GM18519 (cell line): ENCODE measurements around the gene PIGT.

Experiments used
- ATAC-seq: cut with Tn5 transposase; IDR thresholded peaks from one replicate; pipeline ENCODE4 v1.9.1; 2021; ENCODE audit warnings: mild to moderate bottlenecking, moderate library complexity; ENCODE audit not compliant: unreplicated experiment, low FRiP score

The PIGT gene

GRCh38 chr20:45426320-45427016 is 10.5 kb downstream of the PIGT start:
- no peak for ATAC-seq

GRCh38 chr20:45427236-45428149 is 11.6 kb downstream of the PIGT start:
- no peak for ATAC-seq

DNA sequence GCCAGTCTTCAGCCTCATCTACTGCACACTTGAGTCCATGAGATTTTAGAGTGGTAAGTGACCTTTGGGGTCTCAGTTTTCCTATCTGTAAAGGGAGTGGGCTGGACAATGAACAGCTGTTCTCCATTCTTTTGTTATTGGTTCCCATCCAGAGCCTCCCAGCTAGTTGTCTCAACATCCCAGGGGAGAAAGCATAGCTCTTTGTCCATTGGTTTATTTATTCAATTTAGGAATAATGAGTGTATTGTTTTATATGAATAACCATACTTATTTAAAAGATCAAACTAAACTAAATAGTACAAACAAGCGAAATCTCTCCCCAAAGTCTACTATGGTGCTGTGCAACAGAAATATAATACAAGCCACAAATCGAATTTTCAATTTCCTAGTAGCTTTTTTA is 13.7 kb downstream of the PIGT start:
- no peak for ATAC-seq

- ATAC-seq: no peak
Measured at GRCh38 chr20:45432294-45432693, 16.4 kb downstream of the PIGT start.

DNA sequence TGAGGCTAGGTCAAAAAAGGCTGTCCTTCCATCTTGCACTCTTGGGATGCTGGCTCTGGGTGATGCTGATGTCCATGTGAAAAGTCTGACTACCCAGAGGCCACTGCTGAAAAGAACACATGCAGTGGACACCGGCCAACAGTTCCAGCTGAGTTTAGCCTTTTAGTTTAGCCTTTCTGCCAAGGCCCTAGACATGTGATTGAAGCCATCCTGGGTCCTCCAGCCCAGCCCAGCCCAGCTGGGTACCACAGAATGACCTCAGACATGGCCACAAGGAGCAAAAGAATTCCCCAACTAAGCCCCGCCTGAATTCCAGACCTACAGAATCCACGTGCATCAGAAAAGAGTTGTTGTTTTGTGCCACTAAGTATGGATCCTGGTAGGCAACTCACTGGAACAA is 17.4 kb downstream of the PIGT start:
- ATAC-seq: no peak

GRCh38 chr20:45433976-45434375 is 18.0 kb downstream of the PIGT start:
- ATAC-seq: no peak

DNA sequence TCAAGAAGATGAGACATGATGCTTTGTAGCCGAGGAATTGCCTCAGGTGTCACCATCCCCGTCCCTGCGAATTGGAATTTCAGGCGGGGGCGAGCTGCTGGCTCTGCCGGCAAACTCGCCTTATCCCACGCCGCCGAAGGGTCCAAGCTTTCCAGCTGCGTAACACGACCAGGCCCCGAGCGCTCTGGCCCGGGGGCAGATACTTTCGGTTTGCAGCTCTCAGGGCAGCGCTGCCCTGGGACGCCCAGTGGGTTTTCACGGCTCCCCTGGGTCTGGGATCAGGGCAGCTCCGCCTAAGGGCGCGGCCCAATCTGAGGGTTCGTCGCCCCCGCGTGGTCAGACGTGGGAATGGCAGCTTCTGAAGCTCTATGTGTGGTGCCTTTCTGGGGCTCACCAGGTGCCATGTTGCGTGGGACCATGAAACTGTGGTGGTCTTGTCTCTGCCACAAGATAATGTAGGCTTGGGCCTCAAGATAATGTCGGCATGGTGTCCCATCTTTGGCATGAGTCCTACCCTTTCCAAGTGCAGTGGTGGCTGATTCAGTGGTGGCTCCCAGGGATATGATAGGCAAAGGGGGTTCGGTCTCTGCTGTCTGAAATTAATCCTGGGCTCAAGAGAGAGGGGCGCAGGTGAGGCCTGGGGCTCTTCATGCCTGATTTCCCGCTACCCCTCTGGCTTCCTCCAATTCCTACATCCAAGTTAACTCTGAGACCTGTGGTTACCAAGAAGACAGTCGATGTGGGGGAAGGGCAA is 21.0 kb downstream of the PIGT start:
- peak; percentile 46 for ATAC-seq

GRCh38 chr20:45440424-45440823 is 24.5 kb downstream of the PIGT start:
- no peak for ATAC-seq

- no peak for ATAC-seq
Measured at GRCh38 chr20:45440891-45441685, 25.1 kb downstream of the PIGT start.

GRCh38 chr20:45441746-45442145 is 25.8 kb downstream of the PIGT start:
- ATAC-seq: no peak

GRCh38 chr20:45444050-45444449 is 28.1 kb downstream of the PIGT start:
- ATAC-seq: no peak

- no peak for ATAC-seq
Measured at GRCh38 chr20:45445805-45446562, 30.0 kb downstream of the PIGT start.

GRCh38 chr20:45448270-45448669 is 32.3 kb downstream of the PIGT start:
- ATAC-seq: no peak

DNA sequence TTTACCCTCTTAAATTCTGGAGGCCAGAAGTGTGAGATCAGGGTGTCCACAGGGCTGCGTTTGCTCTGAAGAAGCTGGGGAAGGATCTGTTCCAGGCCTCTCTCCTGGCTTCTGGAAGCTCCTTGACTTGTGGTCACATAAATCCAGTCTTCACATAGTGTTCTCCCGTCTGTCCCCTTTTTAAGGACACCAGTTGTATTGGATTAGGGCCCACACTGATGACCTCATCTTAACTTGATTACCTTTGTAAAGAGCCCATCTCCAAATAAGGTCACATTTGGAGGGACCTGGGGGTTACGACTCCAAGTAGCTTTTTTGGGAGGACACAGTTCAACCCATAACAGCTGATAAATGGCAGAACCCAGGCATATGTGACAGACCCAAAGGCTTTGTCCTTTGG is 33.6 kb downstream of the PIGT start:
- no peak for ATAC-seq

- ATAC-seq: no peak
Measured at GRCh38 chr20:45450097-45450818, 34.3 kb downstream of the PIGT start.

GRCh38 chr20:45452238-45452637 is 36.3 kb downstream of the PIGT start:
- no peak for ATAC-seq

DNA sequence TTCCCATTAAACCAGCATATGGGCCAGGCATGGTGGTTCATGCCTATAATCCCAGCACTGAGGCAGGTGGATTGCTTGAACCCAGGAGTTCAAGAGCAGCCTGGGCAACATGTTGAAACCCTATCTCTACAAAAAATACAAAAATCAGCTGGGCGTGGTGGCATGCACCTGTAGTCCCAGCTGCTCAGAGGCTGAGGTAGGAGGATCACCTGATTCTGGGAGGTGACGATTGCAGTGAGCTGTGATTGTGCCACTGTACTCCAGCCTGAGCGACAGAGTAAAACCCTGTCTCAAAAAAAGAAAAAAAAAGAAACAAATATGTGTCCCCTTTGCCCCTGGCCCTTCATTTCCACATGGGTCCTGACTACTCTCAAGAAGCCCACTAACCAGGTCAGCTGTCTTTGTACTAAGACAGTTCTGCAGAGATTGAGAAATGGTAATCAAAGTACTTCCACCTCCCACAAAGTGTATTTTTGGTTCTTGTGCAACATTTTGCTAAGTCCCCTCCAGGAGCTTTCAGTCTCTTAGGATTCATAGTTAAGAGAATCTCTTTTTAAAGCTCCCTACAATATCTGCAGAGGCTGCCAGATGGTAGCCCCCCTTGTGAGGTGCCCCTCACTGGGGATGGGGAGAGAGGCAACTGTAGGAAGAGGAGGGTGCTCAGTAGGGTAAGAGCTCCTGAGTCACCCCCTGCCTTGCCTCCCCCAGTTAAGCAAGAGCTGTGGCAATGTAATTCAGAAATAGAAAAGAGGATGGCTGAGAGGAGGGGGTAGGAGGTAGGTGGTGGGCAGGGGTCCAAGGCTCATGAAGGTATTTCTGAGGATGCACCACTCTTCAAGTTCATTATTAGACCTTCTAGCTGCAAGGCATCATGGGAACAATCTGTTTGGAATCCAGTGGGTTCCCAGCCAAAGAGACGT is 37.1 kb downstream of the PIGT start:
- ATAC-seq: no peak

- ATAC-seq: no peak
Measured at GRCh38 chr20:45456632-45457031, 40.7 kb downstream of the PIGT start.
